HepG2 (cell line): Measurements from ENCODE around the gene SLC6A6. TPM values are rescaled to one million over a fixed set of nuclear protein-coding genes. Genes with fewer than 3 reads are reported as not detected.

Experiments
- ATAC-seq: fragments of 200-7000 bp; cut with Tn5 transposase; 3 replicates; pipeline ENCODE4 v1.9.1; 2020; ENCODE audit warnings: mild to moderate bottlenecking, moderate library complexity
- Bru-seq: library from RNA; stranded (reverse); fragments of 400-500 nt; gene quantifications from one replicate; lab custom pipeline; 2021; lab: Mats Ljungman, UMichigan
- BruChase-seq, 2 experiments: library from RNA; stranded (reverse); fragments of 400-500 nt; gene quantifications; one replicate each; lab custom pipeline; 2021; lab: Mats Ljungman, UMichigan
- BruUV-seq: library from RNA; stranded (reverse); fragments of 400-500 nt; replicated peaks from 2 replicates; lab custom pipeline; 2021; lab: Mats Ljungman, UMichigan
- CTCF ChIA-PET: fragments of 300-600 bp; formaldehyde crosslinking; extraction: SDS; loops from one replicate; lab custom pipeline; 2021; ENCODE audit warnings: low total read pairs, inconsistent platforms, low intra/inter-chr PET ratio; lab: Yijun Ruan, JAX
- POLR2A ChIA-PET: fragments of 350-600 bp; sonication (Branson Sonifier 250); formaldehyde crosslinking; loops from one replicate; lab custom pipeline; 2020; ENCODE audit warnings: antibody characterized with exemption, inconsistent platforms; lab: Yijun Ruan, JAX
- DNase-seq: peaks from one replicate; pipeline ENCODE4 v3.0.0-alpha.2; 2015; ENCODE audit warnings: low spot score
- FAIRE-seq: peaks from 3 replicates; lab custom pipeline; 2011; peaks lifted over from hg19 to GRCh38; lab: Jason Lieb, UNC
- H2AFZ ChIP-seq: one replicate; pipeline ENCODE4 v1.6.1; 2011; ENCODE audit warnings: low read length, inconsistent platforms
- H3K27ac ChIP-seq: fragments of 300-600 bp; 3 replicates; pipeline ENCODE4 v1.8.0; 2011; ENCODE audit warnings: mixed run types, mild to moderate bottlenecking, mixed read lengths, low read length, inconsistent platforms; ENCODE audit not compliant: insufficient read depth; ENCODE audit errors: extremely low read length
- H3K27me3 ChIP-seq, 2 experiments: fragments of 200-600 bp in 1 of 2; 2 replicates in 1 of 2; 3 replicates in 1 of 2; pipeline versions ENCODE4 v1.6.0 to v1.8.0; 2011; ENCODE audit warnings: low read length in 2 of 2, mild to moderate bottlenecking in 2 of 2, moderate library complexity in 2 of 2, inconsistent platforms in 1 of 2; ENCODE audit not compliant: insufficient read depth in 2 of 2, control insufficient read depth in 1 of 2
- H3K36me3 ChIP-seq, 2 experiments: fragments of 200-600 bp in 1 of 2; replicated peaks in 1 of 2; 2 replicates in 1 of 2; 3 replicates in 1 of 2; pipeline versions ENCODE4 v1.5.1 to v1.8.0; 2011; ENCODE audit warnings: low read length in 2 of 2, inconsistent platforms in 1 of 2; ENCODE audit not compliant: insufficient read depth in 2 of 2, control insufficient read depth in 1 of 2
- H3K4me1 ChIP-seq: 2 replicates; pipeline ENCODE4 v1.5.1; 2012; ENCODE audit warnings: low read length, inconsistent platforms; ENCODE audit not compliant: insufficient read depth
- H3K4me2 ChIP-seq: 2 replicates; pipeline ENCODE4 v1.6.0; 2011; ENCODE audit warnings: low read depth, low read length, inconsistent platforms
- H3K4me3 ChIP-seq, 3 experiments: fragments of 200-600 bp in 1 of 3; sonication (generic), shearing (Covaris generic) in 1 of 3; replicated peaks in 1 of 3; 2 replicates each; pipeline ENCODE4 v1.5.1; 2011 to 2016; ENCODE audit warnings: low read length in 3 of 3, inconsistent platforms in 2 of 3, low read depth in 2 of 3, mild to moderate bottlenecking in 2 of 3, control low read depth in 1 of 3, mixed read lengths in 1 of 3; ENCODE audit not compliant: insufficient read depth in 1 of 3
- H3K79me2 ChIP-seq: one replicate; pipeline ENCODE4 v1.6.1; 2011; ENCODE audit warnings: low read length, inconsistent platforms; ENCODE audit not compliant: insufficient read depth
- H3K9ac ChIP-seq: 2 replicates; pipeline ENCODE4 v1.6.0; 2011; ENCODE audit warnings: mild to moderate bottlenecking, low read depth, low read length, inconsistent platforms; ENCODE audit not compliant: insufficient read depth
- H3K9me3 ChIP-seq: 2 replicates; pipeline ENCODE4 v1.5.1; 2012; ENCODE audit warnings: mild to moderate bottlenecking, low read length
- H4K20me1 ChIP-seq: 2 replicates; pipeline ENCODE4 v1.6.0; 2011; ENCODE audit warnings: inconsistent platforms, mild to moderate bottlenecking, low read length, moderate library complexity; ENCODE audit not compliant: insufficient read depth
- BHLHE40 ChIP-seq: IDR thresholded peaks from 2 replicates; pipeline ENCODE4 v1.6.1; 2011; ENCODE audit warnings: low read length, improper control_type of control experiment
- ETV6 ChIP-seq: sonication (generic); formaldehyde crosslinking; conservative IDR thresholded peaks from 2 replicates; pipeline ENCODE4 v1.4.0; 2020; ENCODE audit warnings: missing genetic modification reagents
- FLYWCH1 ChIP-seq: sonication (generic); formaldehyde crosslinking; IDR thresholded peaks from 2 replicates; pipeline ENCODE4 v1.8.1; 2023; ENCODE audit warnings: mild to moderate bottlenecking, missing genetic modification reagents
- HDAC2 ChIP-seq: sonication (generic); formaldehyde crosslinking; IDR thresholded peaks from 2 replicates; pipeline ENCODE4 v1.4.0; 2020; ENCODE audit warnings: missing genetic modification reagents
- KDM5A ChIP-seq: fragments of 200-600 bp; sonication (generic); IDR thresholded peaks from 2 replicates; pipeline ENCODE4 v1.7.0; 2018; ENCODE audit warnings: antibody characterized with exemption, mild to moderate bottlenecking, low read length, borderline replicate concordance
- PHF21A ChIP-seq: sonication (generic); formaldehyde crosslinking; IDR thresholded peaks from 2 replicates; pipeline ENCODE4 v1.5.0; 2020; ENCODE audit warnings: mild to moderate bottlenecking, missing genetic modification reagents
- TERF1 ChIP-seq: sonication (generic); formaldehyde crosslinking; IDR thresholded peaks from 2 replicates; pipeline ENCODE4 v1.8.0; 2022; ENCODE audit warnings: mild to moderate bottlenecking, missing genetic modification reagents, moderate library complexity
- THAP11 ChIP-seq: IDR thresholded peaks from 2 replicates; pipeline ENCODE4 v1.6.1; 2016; ENCODE audit warnings: missing biosample characterization, missing genetic modification reagents
- ZFY ChIP-seq: sonication (generic); formaldehyde crosslinking; IDR thresholded peaks from 2 replicates; pipeline ENCODE4 v1.4.0; 2020; ENCODE audit warnings: missing genetic modification reagents
- ZNF572 ChIP-seq: sonication (generic); formaldehyde crosslinking; IDR thresholded peaks from 2 replicates; pipeline ENCODE4 v1.5.1; 2020; ENCODE audit warnings: mild to moderate bottlenecking, missing genetic modification reagents
- ZNF691 ChIP-seq: sonication (generic); formaldehyde crosslinking; IDR thresholded peaks from 2 replicates; pipeline ENCODE4 v1.4.0; 2020; ENCODE audit warnings: missing genetic modification reagents, low read depth, mild to moderate bottlenecking, borderline replicate concordance
- ZNF747 ChIP-seq: sonication (generic); formaldehyde crosslinking; IDR thresholded peaks from 2 replicates; pipeline ENCODE4 v1.8.1; 2023; ENCODE audit warnings: missing genetic modification reagents, mild to moderate bottlenecking, borderline replicate concordance
- ZSCAN25 ChIP-seq: sonication (generic); formaldehyde crosslinking; IDR thresholded peaks from 2 replicates; pipeline ENCODE4 v1.8.0; 2022; ENCODE audit warnings: mild to moderate bottlenecking, missing genetic modification reagents
- WGBS: methylation state at CpG from one replicate; pipeline ENCODE4 v1.1.6; 2017; ENCODE audit warnings: low lambda C conversion rate; 5-methylcytosine and 5-hydroxymethylcytosine counted together
- in situ Hi-C: cut with HindIII; loops from 2 replicates; pipeline ENCODE4 v1.10.0; 2017; ENCODE audit warnings: low pct_unique_long_range_greater_than_20kb; ENCODE audit not compliant: extremely low pct_ligation_motif_present
- intact Hi-C: fragments of 100-400 bp; cut with micrococcal nuclease; formaldehyde crosslinking; loops from one replicate; pipeline ENCODE4 v1.10.0; 2022; ENCODE audit not compliant: unreplicated experiment
- long read RNA-seq, 2 experiments: library from RNA in 1 of 2; library from polyadenylated mRNA in 1 of 2; stranded (forward) in 1 of 2; unstranded in 1 of 2; transcript quantifications; one replicate each; pipeline ENCODE4 v2.0.0, GENCODE V29; 2019 to 2022
- polyA minus RNA-seq, 3 experiments: library from RNA; depleted of rRNA, polyadenylated mRNA; stranded (reverse); fragments of >200 nt; gene quantifications; 2 replicates each; pipeline ENCODE4 v1.2.3, GENCODE V29; 2011; ENCODE audit warnings: low replicate concordance in 1 of 3
- polyA plus RNA-seq, 8 experiments: library from polyadenylated mRNA; depleted of rRNA in 3 of 8; stranded (reverse) in 7 of 8; unstranded in 1 of 8; fragments of >200 nt; fragmentation: Illumina TruSeq in 4 of 8; extraction: Trizol in 4 of 8; gene quantifications; 2 replicates each; pipeline versions ENCODE4 v1.2.1 to v1.2.3, GENCODE V29; 2011 to 2016; ENCODE audit warnings: low read depth in 4 of 8, missing spikeins in 1 of 8, mixed read lengths in 1 of 8; ENCODE audit not compliant: insufficient read depth in 1 of 8
- total RNA-seq, 5 experiments: library from RNA; depleted of rRNA; stranded (reverse); fragments of >200 nt; fragmentation: Illumina TruSeq; extraction: Trizol; gene quantifications; 2 replicates each; pipeline ENCODE4 v1.2.3, GENCODE V29; 2016; ENCODE audit warnings: low read depth in 1 of 5
- TF ChIP-seq, protein P1 (sequence below): sonication (generic); formaldehyde crosslinking; IDR thresholded peaks from 2 replicates; pipeline ENCODE4 v1.5.0; 2020; ENCODE audit warnings: missing genetic modification reagents

Gene SLC6A6
- 10.7 and 20.7 TPM in 2 replicates for total RNA-seq (2016; rRNA removed; fragmentation: Illumina TruSeq; extraction: Trizol)
- 8.8 and 11.0 TPM in 2 replicates for total RNA-seq (2016; cell fraction: cytosol; rRNA removed; fragmentation: Illumina TruSeq; extraction: Trizol; ENCODE audit: low read depth)
- 8.8 and 20.3 TPM in 2 replicates for total RNA-seq (2016; cell fraction: insoluble cytoplasmic fraction; rRNA removed; fragmentation: Illumina TruSeq; extraction: Trizol)
- 5.1 and 5.2 TPM in 2 replicates for total RNA-seq (2016; cell fraction: membrane; rRNA removed; fragmentation: Illumina TruSeq; extraction: Trizol)
- 25.9 and 32.4 TPM in 2 replicates for total RNA-seq (2016; cell fraction: nucleus; rRNA removed; fragmentation: Illumina TruSeq; extraction: Trizol)
- polyA plus RNA-seq (2011; rRNA removed): 14.1 and 15.4 TPM in 2 replicates
- 8.6 and 9.7 TPM in 2 replicates for polyA plus RNA-seq (2011; cell fraction: cytosol; rRNA removed)
- polyA plus RNA-seq (2011; cell fraction: nucleus; rRNA removed): 33.2 and 41.8 TPM in 2 replicates
- polyA plus RNA-seq (2012): 10.9 and 13.7 TPM in 2 replicates
- polyA plus RNA-seq (2016; cell fraction: cytosol; fragmentation: Illumina TruSeq; extraction: Trizol; ENCODE audit: low read depth): 0.76 and 1.2 TPM in 2 replicates
- 5.9 and 6.8 TPM in 2 replicates for polyA plus RNA-seq (2016; cell fraction: insoluble cytoplasmic fraction; fragmentation: Illumina TruSeq; extraction: Trizol; ENCODE audit: low read depth)
- polyA plus RNA-seq (2016; cell fraction: membrane; fragmentation: Illumina TruSeq; extraction: Trizol; ENCODE audit: low read depth): 1.5 and 1.7 TPM in 2 replicates
- polyA plus RNA-seq (2016; cell fraction: nucleus; fragmentation: Illumina TruSeq; extraction: Trizol; ENCODE audit: insufficient read depth, low read depth): 35.4 and 36.8 TPM in 2 replicates
- 52.1 and 83.7 TPM in 2 replicates for polyA minus RNA-seq (2011; rRNA and poly(A)+ RNA removed; ENCODE audit: low replicate concordance)
- 14.3 and 18.8 TPM in 2 replicates for polyA minus RNA-seq (2011; cell fraction: cytosol; rRNA and poly(A)+ RNA removed)
- polyA minus RNA-seq (2011; cell fraction: nucleus; rRNA and poly(A)+ RNA removed): 28.2 and 33.0 TPM in 2 replicates
- Bru-seq, nascent RNA: percentile 71 among the genes with signal in this experiment
- percentile 79 among the genes with signal in this experiment for BruChase-seq, experiment 1, labeled RNA remaining after a 6-hour chase
- percentile 74 among the genes with signal in this experiment for BruChase-seq, experiment 2, labeled RNA remaining after a 2-hour chase
- long read RNA-seq, experiment 1, partial matches to known transcripts: 0 of 10 reads
- long read RNA-seq, experiment 1, other reads (novel, unspliced or antisense): 6 of 10 reads
- long read RNA-seq, experiment 2, transcript SLC6A6-208 (5 exons, 1,252 nt): major isoform, 5 of 51 reads
- long read RNA-seq, experiment 2, partial matches to known transcripts: 2 of 51 reads
- long read RNA-seq, experiment 2, other reads (novel, unspliced or antisense): 44 of 51 reads

- BruUV-seq: no TSS peak
- Histone ChIP-seq H3K36me3 (0 out of 5 replicates have a peak, but pooled peaks cover 0 to 3% of the 10 kb centered on the region in 2 experiments), H3K9me3 (no peaks in the 10 kb centered on the region), H3K79me2 (peaks cover 32% of the 10 kb centered on the region), H3K9ac (peak within 1 kb of the TSS; percentile 76), H3K27ac (peak within 1 kb of the TSS; percentile 74), H3K4me2 (peak within 1 kb of the TSS; percentile 98), H3K4me3 (peak within 1 kb of the TSS; percentile 72 to 91 (median 83)), H3K4me1 (peaks cover 65% of the 10 kb centered on the region), H3K27me3 (no peaks in the 10 kb centered on the region; a peak in 2 of 5 replicates), H4K20me1 (no peaks in the 10 kb centered on the region; the same call in 1 of the 2 replicates), H2AFZ (no peak within 1 kb of the TSS)
- no peak for FAIRE-seq
- POLR2A ChIA-PET: interaction anchor here (0.7 to 2.2 kb wide), 11 partner anchors 11 to 249 kb away, joined by 3 to 11 read pairs (median 5); partner anchors contain the start of genes CCDC174, LSM3 and XPC
- WGBS: 0% methylated on average over 1 of the region's 59 CpGs
- in situ Hi-C loops: loop anchor here (5.0 kb wide), 1 partner anchor 60 kb away; no protein-coding TSS in a partner anchor
- ATAC-seq: peak; percentile 81
- intact Hi-C loops: loop anchor here (1.0 to 5.0 kb wide), 5 partner anchors 16 to 140 kb away; no protein-coding TSS in a partner anchor
- DNase-seq: peak; percentile 95
- CTCF ChIA-PET: interaction anchor here (1.1 to 2.4 kb wide), 3 partner anchors 20 to 66 kb away, joined by 3 to 15 read pairs (median 11); no protein-coding TSS in a partner anchor
- TF ChIP-seq, protein P1, sequence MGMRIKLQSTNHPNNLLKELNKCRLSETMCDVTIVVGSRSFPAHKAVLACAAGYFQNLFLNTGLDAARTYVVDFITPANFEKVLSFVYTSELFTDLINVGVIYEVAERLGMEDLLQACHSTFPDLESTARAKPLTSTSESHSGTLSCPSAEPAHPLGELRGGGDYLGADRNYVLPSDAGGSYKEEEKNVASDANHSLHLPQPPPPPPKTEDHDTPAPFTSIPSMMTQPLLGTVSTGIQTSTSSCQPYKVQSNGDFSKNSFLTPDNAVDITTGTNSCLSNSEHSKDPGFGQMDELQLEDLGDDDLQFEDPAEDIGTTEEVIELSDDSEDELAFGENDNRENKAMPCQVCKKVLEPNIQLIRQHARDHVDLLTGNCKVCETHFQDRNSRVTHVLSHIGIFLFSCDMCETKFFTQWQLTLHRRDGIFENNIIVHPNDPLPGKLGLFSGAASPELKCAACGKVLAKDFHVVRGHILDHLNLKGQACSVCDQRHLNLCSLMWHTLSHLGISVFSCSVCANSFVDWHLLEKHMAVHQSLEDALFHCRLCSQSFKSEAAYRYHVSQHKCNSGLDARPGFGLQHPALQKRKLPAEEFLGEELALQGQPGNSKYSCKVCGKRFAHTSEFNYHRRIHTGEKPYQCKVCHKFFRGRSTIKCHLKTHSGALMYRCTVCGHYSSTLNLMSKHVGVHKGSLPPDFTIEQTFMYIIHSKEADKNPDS (CRISPR knock-in tag): no peak
- TF ChIP-seq ZNF572 (CRISPR knock-in tag): no peak
- no peak for TF ChIP-seq ZNF691 (CRISPR knock-in tag)
- TF ChIP-seq TERF1: no peak
- TF ChIP-seq ZFY: peak; percentile 62; the same call in 1 of the 2 replicates
- 0 out of 2 replicates have a peak, but pooled peaks have one; percentile 53 for TF ChIP-seq HDAC2
- peak; percentile 37; the same call in 1 of the 2 replicates for TF ChIP-seq KDM5A
- TF ChIP-seq PHF21A (CRISPR knock-in tag): peak; percentile 76
- no peak; the same call in 1 of the 2 replicates for TF ChIP-seq ZNF747 (CRISPR knock-in tag)
- 0 out of 2 replicates have a peak, but pooled peaks have one; percentile 30 for TF ChIP-seq ETV6 (CRISPR knock-in tag)
- peak; percentile 73 for TF ChIP-seq BHLHE40
- TF ChIP-seq FLYWCH1: no peak
- TF ChIP-seq ZSCAN25 (CRISPR knock-in tag): no peak
- TF ChIP-seq THAP11 (CRISPR knock-in tag): peak; percentile 65; the same call in 1 of the 2 replicates
Observed at GRCh38 chr3:14402304-14402811, at the start of gene SLC6A6. SLC6A6 (plus strand) TSS chr3:14402606; CDS start chr3:14443635, 41,029 bp downstream.
